Neural cell (in vitro differentiated cells): ENCODE data around the gene SNRNP25.

ENCODE experiments used
- CTCF ChIP-seq: fragments of 450-650 bp; IDR thresholded peaks from 2 replicates; pipeline ENCODE4 v1.5.1; 2014; ENCODE audit warnings: antibody characterized with exemption, mild to moderate bottlenecking, moderate library complexity; ENCODE audit not compliant: poor library complexity, severe bottlenecking
- EZH2 ChIP-seq: fragments of 200-600, 300-800 bp; shearing (Covaris generic), sonication (generic); IDR thresholded peaks from 2 replicates; pipeline ENCODE4 v1.6.1; 2014; ENCODE audit warnings: antibody characterized with exemption, low read length, borderline replicate concordance, mild to moderate bottlenecking; ENCODE audit not compliant: insufficient read depth, poor library complexity, severe bottlenecking
- POLR2AphosphoS5 ChIP-seq: IDR thresholded peaks from 2 replicates; pipeline ENCODE4 v1.6.1; 2012
- RAD21 ChIP-seq: fragments of 450-650 bp; conservative IDR thresholded peaks from 2 replicates; pipeline ENCODE4 v1.6.1; 2014; ENCODE audit warnings: antibody characterized with exemption, mild to moderate bottlenecking, moderate library complexity
- TAF1 ChIP-seq: IDR thresholded peaks from 2 replicates; pipeline ENCODE4 v1.6.1; 2012; ENCODE audit warnings: low read depth

- TF ChIP-seq CTCF (no peak), TAF1 (no peak), POLR2AphosphoS5 (no peak), RAD21 (no peak), EZH2 (no peak)
These were observed 17.8 kb upstream of the SNRNP25 start for GRCh38 chr16:35678-36305.
